ENCODE results near the gene TMEM270.

DNA sequence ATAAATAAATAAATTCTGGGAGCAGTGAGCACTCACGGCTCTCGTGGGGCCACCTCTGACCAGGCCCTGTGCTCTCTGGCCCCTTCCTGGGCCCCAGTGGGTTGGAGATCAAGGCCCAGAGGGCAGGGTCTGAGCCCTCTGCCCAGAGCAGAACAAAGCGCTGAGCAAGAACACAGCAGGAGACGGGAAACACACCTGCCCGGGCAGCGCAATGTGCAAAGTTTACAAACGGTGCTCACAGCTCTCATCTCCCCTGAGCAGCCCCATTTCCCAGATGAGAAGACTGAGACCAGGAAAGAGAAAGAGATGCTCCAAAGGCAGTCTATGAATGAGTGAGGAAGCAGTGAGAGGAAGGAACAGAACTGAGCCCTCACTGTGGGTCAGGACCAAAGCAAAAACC lies 21.7 kb upstream of the TMEM270 start:
- no peak for TF ChIP-seq POLR2A (IDR thresholded peaks at IDR 0.05; ENCODE audit: low read depth, low read length)
- TF ChIP-seq, protein P1, sequence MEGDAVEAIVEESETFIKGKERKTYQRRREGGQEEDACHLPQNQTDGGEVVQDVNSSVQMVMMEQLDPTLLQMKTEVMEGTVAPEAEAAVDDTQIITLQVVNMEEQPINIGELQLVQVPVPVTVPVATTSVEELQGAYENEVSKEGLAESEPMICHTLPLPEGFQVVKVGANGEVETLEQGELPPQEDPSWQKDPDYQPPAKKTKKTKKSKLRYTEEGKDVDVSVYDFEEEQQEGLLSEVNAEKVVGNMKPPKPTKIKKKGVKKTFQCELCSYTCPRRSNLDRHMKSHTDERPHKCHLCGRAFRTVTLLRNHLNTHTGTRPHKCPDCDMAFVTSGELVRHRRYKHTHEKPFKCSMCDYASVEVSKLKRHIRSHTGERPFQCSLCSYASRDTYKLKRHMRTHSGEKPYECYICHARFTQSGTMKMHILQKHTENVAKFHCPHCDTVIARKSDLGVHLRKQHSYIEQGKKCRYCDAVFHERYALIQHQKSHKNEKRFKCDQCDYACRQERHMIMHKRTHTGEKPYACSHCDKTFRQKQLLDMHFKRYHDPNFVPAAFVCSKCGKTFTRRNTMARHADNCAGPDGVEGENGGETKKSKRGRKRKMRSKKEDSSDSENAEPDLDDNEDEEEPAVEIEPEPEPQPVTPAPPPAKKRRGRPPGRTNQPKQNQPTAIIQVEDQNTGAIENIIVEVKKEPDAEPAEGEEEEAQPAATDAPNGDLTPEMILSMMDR (conservative IDR thresholded peaks at IDR 0.05; ENCODE audit: low read depth, low read length): no peak
- TF ChIP-seq CEBPB (IDR thresholded peaks at IDR 0.05; ENCODE audit: low read depth, low read length): no peak
- TF ChIP-seq RCOR1 (IDR thresholded peaks at IDR 0.05; ENCODE audit: insufficient replicate concordance, low read length): no peak
- TF ChIP-seq MAZ (IDR thresholded peaks at IDR 0.05; ENCODE audit: borderline replicate concordance, low read depth, low read length): no peak
- TF ChIP-seq ELK1 (IDR thresholded peaks at IDR 0.05; ENCODE audit: borderline replicate concordance, low read depth, low read length): no peak
